ENCODE measurements around the gene FRMD4B.

The FRMD4B gene

DNA sequence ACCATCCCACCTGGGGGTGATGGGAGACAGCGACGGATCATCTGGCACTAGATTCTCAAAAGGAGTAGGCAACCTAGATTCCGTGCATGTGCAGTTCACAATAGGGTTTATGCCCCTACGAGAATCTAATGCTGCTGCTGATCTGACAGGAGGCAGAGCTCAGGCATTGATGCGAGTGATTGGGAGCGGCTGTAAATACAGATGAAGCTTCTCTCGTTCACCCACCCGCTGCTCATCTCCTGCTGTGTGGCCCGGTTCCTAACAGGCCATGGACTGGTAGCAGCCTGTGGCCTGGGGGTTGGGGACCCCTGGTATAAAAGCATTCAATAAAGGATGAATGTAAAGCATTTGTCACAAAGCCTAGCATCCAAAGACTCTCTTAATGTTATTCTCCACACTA lies 126.8 kb downstream of the FRMD4B start:
- H3K9me2 ChIP-seq (replicated peaks; ENCODE audit: low read depth, low read length): no peaks in the 10 kb centered on the region
- no peak overlapping the region for H2AFZ ChIP-seq (ENCODE audit: low read length)
- no peak overlapping the region for H3K4me3 ChIP-seq (ENCODE audit: low read length, poor library complexity, severe bottlenecking)
- no peaks in the 10 kb centered on the region for H3K27me3 ChIP-seq (ENCODE audit: insufficient read depth, low read length, poor library complexity, severe bottlenecking)
- H3K36me3 ChIP-seq (ENCODE audit: insufficient read depth, low read length): no peaks in the 10 kb centered on the region
- TF ChIP-seq EZH2phosphoT487 (IDR thresholded peaks at IDR 0.05; ENCODE audit: borderline replicate concordance): no peak
- TF ChIP-seq, protein P1, sequence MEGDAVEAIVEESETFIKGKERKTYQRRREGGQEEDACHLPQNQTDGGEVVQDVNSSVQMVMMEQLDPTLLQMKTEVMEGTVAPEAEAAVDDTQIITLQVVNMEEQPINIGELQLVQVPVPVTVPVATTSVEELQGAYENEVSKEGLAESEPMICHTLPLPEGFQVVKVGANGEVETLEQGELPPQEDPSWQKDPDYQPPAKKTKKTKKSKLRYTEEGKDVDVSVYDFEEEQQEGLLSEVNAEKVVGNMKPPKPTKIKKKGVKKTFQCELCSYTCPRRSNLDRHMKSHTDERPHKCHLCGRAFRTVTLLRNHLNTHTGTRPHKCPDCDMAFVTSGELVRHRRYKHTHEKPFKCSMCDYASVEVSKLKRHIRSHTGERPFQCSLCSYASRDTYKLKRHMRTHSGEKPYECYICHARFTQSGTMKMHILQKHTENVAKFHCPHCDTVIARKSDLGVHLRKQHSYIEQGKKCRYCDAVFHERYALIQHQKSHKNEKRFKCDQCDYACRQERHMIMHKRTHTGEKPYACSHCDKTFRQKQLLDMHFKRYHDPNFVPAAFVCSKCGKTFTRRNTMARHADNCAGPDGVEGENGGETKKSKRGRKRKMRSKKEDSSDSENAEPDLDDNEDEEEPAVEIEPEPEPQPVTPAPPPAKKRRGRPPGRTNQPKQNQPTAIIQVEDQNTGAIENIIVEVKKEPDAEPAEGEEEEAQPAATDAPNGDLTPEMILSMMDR (conservative IDR thresholded peaks at IDR 0.05; ENCODE audit: low read length): no peak
- no peaks in the 10 kb centered on the region for H4K20me1 ChIP-seq (ENCODE audit: insufficient read depth, low read length, poor library complexity, severe bottlenecking)
- no peaks in the 10 kb centered on the region for H3F3A ChIP-seq (ENCODE audit: low read depth)
- no peaks in the 10 kb centered on the region for H3K9me3 ChIP-seq (ENCODE audit: insufficient read depth, low read depth, low read length)
- no peaks in the 10 kb centered on the region for H3K4me1 ChIP-seq (ENCODE audit: insufficient read depth, low read length, poor library complexity, severe bottlenecking)
- H3K79me2 ChIP-seq (ENCODE audit: insufficient read depth, low read length): no peaks in the 10 kb centered on the region
- H3K4me2 ChIP-seq (ENCODE audit: low read depth, low read length, poor library complexity, severe bottlenecking): no peak overlapping the region
- H3K9ac ChIP-seq (ENCODE audit: low read depth, low read length, poor library complexity, severe bottlenecking): no peak overlapping the region

DNA sequence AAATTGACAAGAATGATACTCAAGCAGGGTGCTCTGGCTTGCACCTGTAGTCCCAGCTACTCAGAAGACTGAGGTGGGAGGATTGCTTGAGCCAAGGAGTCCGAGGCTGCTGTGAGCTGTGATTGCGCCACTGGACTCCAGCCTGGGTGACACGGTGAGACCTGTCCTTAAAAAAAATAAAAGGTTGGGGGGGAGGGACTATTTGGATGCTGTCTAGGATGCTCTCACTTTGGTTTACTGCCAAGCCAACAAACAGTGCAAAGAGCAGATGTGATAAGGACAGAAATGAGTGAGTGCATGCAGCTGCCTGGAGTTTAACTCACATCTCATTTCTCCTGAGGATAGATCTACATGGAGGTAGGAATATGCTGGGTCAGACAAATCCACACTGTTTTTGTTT lies 130.0 kb downstream of the FRMD4B start:
- Histone ChIP-seq H3K9me3 (ENCODE audit: insufficient read depth, low read depth, low read length) (no peaks in the 10 kb centered on the region), H3F3A (ENCODE audit: low read depth) (no peaks in the 10 kb centered on the region), H3K9ac (ENCODE audit: low read depth, low read length, poor library complexity, severe bottlenecking) (no peak overlapping the region), H2AFZ (ENCODE audit: low read length) (no peak overlapping the region), H3K79me2 (ENCODE audit: insufficient read depth, low read length) (no peaks in the 10 kb centered on the region), H4K20me1 (ENCODE audit: insufficient read depth, low read length, poor library complexity, severe bottlenecking) (no peaks in the 10 kb centered on the region), H3K4me2 (ENCODE audit: low read depth, low read length, poor library complexity, severe bottlenecking) (no peak overlapping the region), H3K4me3 (ENCODE audit: low read length, poor library complexity, severe bottlenecking) (no peak overlapping the region), H3K4me1 (ENCODE audit: insufficient read depth, low read length, poor library complexity, severe bottlenecking) (no peaks in the 10 kb centered on the region), H3K27me3 (ENCODE audit: insufficient read depth, low read length, poor library complexity, severe bottlenecking) (no peaks in the 10 kb centered on the region), H3K9me2 (replicated peaks; ENCODE audit: low read depth, low read length) (no peaks in the 10 kb centered on the region), H3K36me3 (ENCODE audit: insufficient read depth, low read length) (no peaks in the 10 kb centered on the region)
- TF ChIP-seq, protein P1 (conservative IDR thresholded peaks at IDR 0.05; ENCODE audit: low read length): no peak
- TF ChIP-seq EZH2phosphoT487 (IDR thresholded peaks at IDR 0.05; ENCODE audit: borderline replicate concordance): no peak

DNA sequence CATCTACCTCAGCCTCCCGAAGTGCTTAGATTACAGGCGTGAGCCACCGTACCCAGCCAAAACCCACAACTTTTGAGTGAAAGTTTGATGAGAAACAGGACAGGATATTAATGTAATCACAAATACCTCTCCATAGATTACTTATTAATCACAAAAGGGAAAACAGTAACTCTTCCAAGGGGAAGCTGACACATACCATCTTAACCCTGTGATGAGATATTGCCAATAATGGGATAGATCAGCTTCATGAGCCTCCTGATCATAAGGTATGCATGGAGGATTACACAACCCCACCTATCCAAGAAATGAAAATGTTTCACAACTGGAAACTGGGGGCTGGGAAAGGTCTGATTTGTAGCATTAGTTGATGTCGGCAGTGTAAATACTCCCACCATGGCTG lies 131.5 kb downstream of the FRMD4B start:
- TF ChIP-seq EZH2phosphoT487 (IDR thresholded peaks at IDR 0.05; ENCODE audit: borderline replicate concordance): no peak
- TF ChIP-seq, protein P1 (conservative IDR thresholded peaks at IDR 0.05; ENCODE audit: low read length): no peak
- no peak overlapping the region for H2AFZ ChIP-seq (ENCODE audit: low read length)
- no peak overlapping the region for H3K4me3 ChIP-seq (ENCODE audit: low read length, poor library complexity, severe bottlenecking)
- H4K20me1 ChIP-seq (ENCODE audit: insufficient read depth, low read length, poor library complexity, severe bottlenecking): no peaks in the 10 kb centered on the region
- no peaks in the 10 kb centered on the region for H3K9me3 ChIP-seq (ENCODE audit: insufficient read depth, low read depth, low read length)
- H3K4me2 ChIP-seq (ENCODE audit: low read depth, low read length, poor library complexity, severe bottlenecking): no peak overlapping the region
- no peaks in the 10 kb centered on the region for H3K4me1 ChIP-seq (ENCODE audit: insufficient read depth, low read length, poor library complexity, severe bottlenecking)
- no peaks in the 10 kb centered on the region for H3F3A ChIP-seq (ENCODE audit: low read depth)
- H3K79me2 ChIP-seq (ENCODE audit: insufficient read depth, low read length): no peaks in the 10 kb centered on the region
- H3K36me3 ChIP-seq (ENCODE audit: insufficient read depth, low read length): no peaks in the 10 kb centered on the region
- H3K27me3 ChIP-seq (ENCODE audit: insufficient read depth, low read length, poor library complexity, severe bottlenecking): no peaks in the 10 kb centered on the region
- no peaks in the 10 kb centered on the region for H3K9me2 ChIP-seq (replicated peaks; ENCODE audit: low read depth, low read length)
- H3K9ac ChIP-seq (ENCODE audit: low read depth, low read length, poor library complexity, severe bottlenecking): no peak overlapping the region

All from Loucy (cell line).